Stimulated activated CD8-positive, alpha-beta memory T cell treated with anti-CD3 and anti-CD28 coated beads, Interleukin-2, amount 100 ng/mL, for 48 hours (primary cell): ENCODE results near the gene GCLC.

Source experiments
- DNase-seq, 2 donors: peaks; one replicate each; pipeline ENCODE4 v3.0.0-alpha.2; 2020; ENCODE audit warnings: low read depth in 2 of 2

Gene GCLC

GRCh38 chr6:53451165-53451564 lies 93.7 kb downstream of the GCLC start:
- DNase-seq = no peak

GRCh38 chr6:53447865-53448264 lies 97.0 kb downstream of the GCLC start:
- DNase-seq = no peak
